GM13977 (cell line): Measurements from ENCODE around the gene ANK2.

ENCODE experiments used
- DNase-seq: peaks from one replicate; pipeline ENCODE4 v3.0.0; 2012; ENCODE audit warnings: low spot score
- in situ Hi-C: fragments of 300-500 bp; cut with MboI; formaldehyde crosslinking; loops from one replicate; pipeline ENCODE4 v1.12.0; 2022; ENCODE audit warnings: low sequenced_read_pairs, low pct_unique_long_range_greater_than_20kb, mixed read lengths, inconsistent platforms; ENCODE audit not compliant: unreplicated experiment
- TF ChIP-seq, protein P1 (sequence below): IDR thresholded peaks from 2 replicates; pipeline ENCODE4 v1.5.1; 2012; ENCODE audit warnings: mild to moderate bottlenecking, control low read depth; ENCODE audit not compliant: insufficient read depth; ENCODE audit errors: extremely low read depth, missing control alignments

Gene ANK2

DNA sequence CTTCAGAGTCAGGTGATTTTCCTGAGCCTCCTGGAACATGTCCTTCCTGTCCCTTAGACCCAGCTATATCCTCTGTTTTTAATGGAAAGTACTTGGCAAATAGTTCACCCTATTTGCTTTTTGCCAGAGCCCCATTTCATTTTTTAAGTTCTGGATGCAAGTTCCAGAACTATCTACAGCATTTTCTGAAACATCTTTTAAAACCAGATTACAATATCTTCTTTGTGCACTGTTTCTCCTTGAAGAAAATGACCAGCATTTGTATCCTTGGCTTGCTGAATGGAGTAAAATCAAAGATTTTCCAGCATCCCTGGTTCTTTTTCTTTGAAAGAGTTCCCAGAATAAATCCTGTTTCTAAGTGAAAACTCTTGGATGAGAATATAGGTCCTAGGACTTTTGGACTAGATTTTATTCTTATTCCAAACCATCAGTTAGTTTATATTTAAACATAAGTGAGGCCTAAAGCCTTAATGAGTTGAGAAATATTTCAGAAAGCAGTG lies 224.3 kb downstream of the ANK2 start:
- TF ChIP-seq, protein P1, sequence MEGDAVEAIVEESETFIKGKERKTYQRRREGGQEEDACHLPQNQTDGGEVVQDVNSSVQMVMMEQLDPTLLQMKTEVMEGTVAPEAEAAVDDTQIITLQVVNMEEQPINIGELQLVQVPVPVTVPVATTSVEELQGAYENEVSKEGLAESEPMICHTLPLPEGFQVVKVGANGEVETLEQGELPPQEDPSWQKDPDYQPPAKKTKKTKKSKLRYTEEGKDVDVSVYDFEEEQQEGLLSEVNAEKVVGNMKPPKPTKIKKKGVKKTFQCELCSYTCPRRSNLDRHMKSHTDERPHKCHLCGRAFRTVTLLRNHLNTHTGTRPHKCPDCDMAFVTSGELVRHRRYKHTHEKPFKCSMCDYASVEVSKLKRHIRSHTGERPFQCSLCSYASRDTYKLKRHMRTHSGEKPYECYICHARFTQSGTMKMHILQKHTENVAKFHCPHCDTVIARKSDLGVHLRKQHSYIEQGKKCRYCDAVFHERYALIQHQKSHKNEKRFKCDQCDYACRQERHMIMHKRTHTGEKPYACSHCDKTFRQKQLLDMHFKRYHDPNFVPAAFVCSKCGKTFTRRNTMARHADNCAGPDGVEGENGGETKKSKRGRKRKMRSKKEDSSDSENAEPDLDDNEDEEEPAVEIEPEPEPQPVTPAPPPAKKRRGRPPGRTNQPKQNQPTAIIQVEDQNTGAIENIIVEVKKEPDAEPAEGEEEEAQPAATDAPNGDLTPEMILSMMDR, result no peak
- no peak for DNase-seq
- in situ Hi-C loops, result no loop called here

DNA sequence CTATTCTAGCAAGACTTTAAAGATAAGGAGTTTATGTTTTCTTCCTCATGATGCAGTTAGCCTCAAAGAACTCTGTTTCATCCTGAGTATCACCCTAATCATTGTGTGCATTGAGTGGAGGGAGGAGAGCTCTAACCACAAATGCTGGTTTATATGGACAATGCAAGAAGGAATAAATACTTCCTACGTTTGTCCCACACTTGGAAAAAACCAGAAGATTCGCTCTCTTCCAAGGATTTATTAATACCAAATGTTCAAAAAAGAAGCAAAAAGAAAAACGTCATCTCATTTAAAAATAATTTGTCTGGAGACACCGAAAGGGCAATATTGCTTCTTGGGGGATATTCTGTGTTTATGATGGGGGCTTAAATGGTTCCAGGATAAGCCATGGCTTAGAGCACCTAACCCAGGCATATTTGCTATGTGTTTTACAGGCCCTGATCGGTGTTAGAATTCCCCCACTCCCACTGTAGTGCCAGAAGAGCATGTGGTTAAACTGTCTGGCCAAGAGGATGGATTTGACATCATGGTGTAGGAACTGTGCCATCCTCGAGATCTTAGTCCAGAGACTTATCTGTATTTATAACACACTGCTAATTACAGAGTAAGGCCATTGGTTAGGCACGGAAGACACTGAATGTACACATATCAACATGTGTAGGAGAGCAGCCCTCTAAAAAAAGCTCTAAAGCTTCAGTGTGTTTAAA lies 227.2 kb downstream of the ANK2 start:
- TF ChIP-seq, protein P1, result no peak
- in situ Hi-C loops, result no loop called here
- DNase-seq, result no peak

DNA sequence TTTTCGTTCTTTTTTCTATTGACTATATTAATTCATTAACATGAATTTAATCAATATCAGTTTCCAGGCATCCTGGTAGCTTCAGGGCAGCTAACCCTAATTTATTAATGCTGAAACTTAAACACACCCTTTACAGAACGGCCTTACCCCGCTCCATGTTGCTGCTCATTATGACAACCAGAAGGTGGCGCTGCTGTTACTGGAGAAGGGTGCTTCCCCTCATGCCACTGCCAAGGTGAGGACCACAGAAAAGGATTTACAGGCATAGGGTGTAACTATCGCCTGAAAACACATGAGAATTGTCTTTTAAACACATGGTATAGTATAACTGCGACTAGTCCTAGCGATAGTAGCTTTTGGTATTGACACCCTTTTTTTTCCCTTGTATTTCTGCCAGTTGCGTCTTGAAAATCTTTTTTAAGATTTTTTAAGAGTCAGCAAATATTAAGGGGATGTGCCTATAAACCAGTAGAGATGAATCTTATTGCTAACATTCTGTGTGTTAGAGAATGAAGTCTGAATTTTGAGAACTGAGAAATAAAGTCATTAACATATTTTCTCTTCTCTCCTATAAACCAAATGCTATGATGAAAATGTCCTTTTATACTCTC lies 229.0 kb downstream of the ANK2 start:
- TF ChIP-seq, protein P1, result peak; percentile 90
- in situ Hi-C loops, result no loop called here
- peak; percentile 63 for DNase-seq

DNA sequence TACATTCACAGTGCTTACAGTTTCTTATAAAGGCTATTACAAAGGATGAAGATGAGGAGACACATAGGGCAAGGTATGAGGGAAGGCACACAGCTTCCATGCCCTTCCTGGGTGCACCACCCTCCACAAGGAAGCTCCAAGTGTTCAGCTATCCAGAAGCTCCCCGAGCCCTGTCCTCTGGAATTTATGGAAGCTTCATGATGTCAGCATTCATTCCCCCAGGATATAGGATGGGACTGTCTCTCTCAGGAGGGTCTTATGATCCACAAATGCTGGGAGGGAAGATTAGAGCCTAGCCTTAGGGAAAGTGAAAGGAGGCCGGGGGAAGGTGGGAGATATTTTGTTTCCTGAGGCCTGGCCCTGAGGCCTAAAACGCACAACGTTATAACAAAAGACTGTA lies 236.0 kb downstream of the ANK2 start:
- in situ Hi-C loops, result no loop called here
- TF ChIP-seq, protein P1, result no peak
- no peak for DNase-seq

DNA sequence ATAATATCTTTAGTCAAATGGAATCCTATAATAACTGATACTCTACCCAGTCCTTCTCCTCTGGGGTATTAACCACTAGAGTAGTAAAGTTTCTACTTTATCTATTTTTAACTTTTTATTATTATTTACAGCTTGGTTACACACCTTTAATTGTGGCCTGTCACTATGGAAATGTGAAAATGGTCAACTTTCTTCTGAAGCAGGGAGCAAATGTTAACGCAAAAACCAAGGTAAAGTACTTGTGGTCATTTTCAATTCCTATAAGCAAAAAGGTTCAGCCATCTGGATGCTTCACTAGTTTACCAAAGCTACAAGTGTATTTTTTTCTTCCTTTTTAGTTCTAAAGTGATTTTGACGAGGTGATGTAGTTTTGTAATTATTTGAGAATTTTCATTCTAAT lies 238.8 kb downstream of the ANK2 start:
- TF ChIP-seq, protein P1, result no peak
- DNase-seq, result no peak
- in situ Hi-C loops, result no loop called here

DNA sequence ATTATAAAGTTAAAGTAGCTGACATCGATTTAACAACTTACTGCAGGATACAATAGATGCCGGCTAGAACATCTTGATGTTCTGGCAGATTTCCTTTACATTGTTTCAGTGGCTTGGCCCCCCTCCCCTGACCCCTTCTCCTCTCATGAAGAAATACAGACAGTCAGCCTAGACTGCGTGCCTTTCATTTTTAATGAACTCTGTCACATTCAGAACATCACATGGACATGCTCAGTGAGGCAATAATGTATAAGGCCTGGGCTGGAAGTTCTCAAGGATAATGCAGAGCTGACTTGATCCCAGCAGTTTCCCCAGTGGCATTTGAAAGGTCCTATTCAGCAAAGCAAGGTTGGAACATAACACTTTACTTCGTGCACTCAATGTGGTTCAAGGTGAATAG lies 239.2 kb downstream of the ANK2 start:
- in situ Hi-C loops, result no loop called here

More for the DNA sequence above, 239.2 kb downstream of the ANK2 start:
- TF ChIP-seq, protein P1, result no peak
- DNase-seq, result no peak
